ENCODE data around the gene MLLT10.

The MLLT10 gene

DNA sequence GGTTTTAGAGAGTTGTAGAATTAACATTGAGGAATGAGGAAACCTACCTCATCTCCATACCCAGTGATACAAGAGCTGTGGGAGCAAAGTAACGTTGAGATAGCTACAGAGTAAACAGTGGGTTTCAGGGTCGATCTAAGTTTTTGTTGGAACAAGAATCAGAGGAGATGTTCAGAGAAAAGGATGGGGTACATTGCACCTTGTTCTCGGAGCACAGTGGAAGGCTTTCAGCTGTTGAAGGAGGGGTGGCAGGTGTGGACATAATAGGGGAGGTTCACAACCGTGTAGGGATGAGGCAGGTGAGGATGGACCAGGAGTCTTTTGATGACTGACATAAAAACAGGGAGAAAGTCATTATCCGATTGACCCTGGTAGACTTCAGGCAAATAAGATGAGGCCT is 121.7 kb downstream of the MLLT10 start:
- Histone ChIP-seq H3K27ac (ENCODE audit: low read depth, low read length) (no peak overlapping the region), H3K4me1 (ENCODE audit: control insufficient read depth, insufficient read depth, low read length) (no peaks in the 10 kb centered on the region), H3K27me3 (ENCODE audit: control insufficient read depth, insufficient read depth, low read length) (no peaks in the 10 kb centered on the region), H3K4me3 (ENCODE audit: low read depth, low read length) (no peak overlapping the region), H3K36me3 (ENCODE audit: control insufficient read depth, insufficient read depth, low read length) (peaks cover 14% of the 10 kb centered on the region), H3K9ac (ENCODE audit: low read length) (no peak overlapping the region), H3K9me3 (ENCODE audit: control insufficient read depth, insufficient read depth, low read depth, low read length) (no peaks in the 10 kb centered on the region)

DNA sequence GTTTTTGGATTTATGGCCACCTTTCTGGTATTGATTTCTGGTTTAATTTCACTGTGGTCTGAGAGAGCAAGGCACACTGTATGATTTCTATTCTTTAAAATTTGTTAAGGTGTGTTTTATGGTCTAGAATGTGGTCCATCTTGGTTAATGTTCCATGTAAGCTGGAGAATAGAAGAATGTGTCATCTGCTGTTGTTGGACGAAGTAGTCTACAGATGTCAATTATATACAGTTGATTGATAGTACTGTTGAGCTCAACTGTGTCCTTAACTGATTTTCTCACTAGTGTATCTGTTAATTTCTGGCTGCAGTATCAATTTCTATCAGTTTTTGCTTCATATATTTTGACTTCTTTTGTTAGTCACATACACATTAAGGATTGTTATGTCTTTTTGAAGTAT is 127.1 kb downstream of the MLLT10 start:
- Histone ChIP-seq H3K9ac (ENCODE audit: low read length) (no peak overlapping the region), H3K36me3 (ENCODE audit: control insufficient read depth, insufficient read depth, low read length) (no peaks in the 10 kb centered on the region), H3K9me3 (ENCODE audit: control insufficient read depth, insufficient read depth, low read depth, low read length) (no peaks in the 10 kb centered on the region), H3K27ac (ENCODE audit: low read depth, low read length) (no peak overlapping the region), H3K4me3 (ENCODE audit: low read depth, low read length) (no peak overlapping the region), H3K27me3 (ENCODE audit: control insufficient read depth, insufficient read depth, low read length) (no peaks in the 10 kb centered on the region), H3K4me1 (ENCODE audit: control insufficient read depth, insufficient read depth, low read length) (peaks cover 13% of the 10 kb centered on the region; the same call in 1 of the 2 replicates)

DNA sequence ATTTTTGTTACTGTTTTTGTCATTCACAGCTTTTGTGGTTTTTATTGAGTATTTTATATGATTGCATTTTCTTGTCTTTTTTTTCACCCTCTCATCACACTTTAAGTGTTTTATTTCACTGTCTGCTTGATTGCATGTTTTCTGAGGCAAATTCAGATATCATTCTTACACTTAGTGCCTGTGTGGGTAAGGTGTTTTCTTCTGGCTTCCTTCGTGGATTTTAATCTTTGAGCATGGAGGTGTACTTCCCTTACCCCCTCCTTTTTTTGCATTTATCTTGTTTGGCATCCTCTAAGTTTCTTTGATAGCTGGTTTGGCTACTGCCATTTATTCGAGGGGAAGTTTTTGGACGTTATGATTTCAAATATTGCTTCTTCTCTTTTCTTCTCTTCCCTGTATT is 127.9 kb downstream of the MLLT10 start:
- Histone ChIP-seq H3K9me3 (ENCODE audit: control insufficient read depth, insufficient read depth, low read depth, low read length) (no peaks in the 10 kb centered on the region), H3K4me3 (ENCODE audit: low read depth, low read length) (no peak overlapping the region), H3K27me3 (ENCODE audit: control insufficient read depth, insufficient read depth, low read length) (no peaks in the 10 kb centered on the region), H3K9ac (ENCODE audit: low read length) (no peak overlapping the region), H3K36me3 (ENCODE audit: control insufficient read depth, insufficient read depth, low read length) (no peaks in the 10 kb centered on the region), H3K4me1 (ENCODE audit: control insufficient read depth, insufficient read depth, low read length) (peaks cover 13% of the 10 kb centered on the region), H3K27ac (ENCODE audit: low read depth, low read length) (no peak overlapping the region)

GRCh38 chr10:21662635-21663034 is 128.6 kb downstream of the MLLT10 start:
- Histone ChIP-seq H3K9ac (ENCODE audit: low read length) (no peak overlapping the region), H3K9me3 (ENCODE audit: control insufficient read depth, insufficient read depth, low read depth, low read length) (no peaks in the 10 kb centered on the region), H3K36me3 (ENCODE audit: control insufficient read depth, insufficient read depth, low read length) (no peaks in the 10 kb centered on the region), H3K4me1 (ENCODE audit: control insufficient read depth, insufficient read depth, low read length) (peaks cover 13% of the 10 kb centered on the region), H3K27me3 (ENCODE audit: control insufficient read depth, insufficient read depth, low read length) (no peaks in the 10 kb centered on the region), H3K4me3 (ENCODE audit: low read depth, low read length) (no peak overlapping the region), H3K27ac (ENCODE audit: low read depth, low read length) (peak overlapping the region; percentile 62)

DNA sequence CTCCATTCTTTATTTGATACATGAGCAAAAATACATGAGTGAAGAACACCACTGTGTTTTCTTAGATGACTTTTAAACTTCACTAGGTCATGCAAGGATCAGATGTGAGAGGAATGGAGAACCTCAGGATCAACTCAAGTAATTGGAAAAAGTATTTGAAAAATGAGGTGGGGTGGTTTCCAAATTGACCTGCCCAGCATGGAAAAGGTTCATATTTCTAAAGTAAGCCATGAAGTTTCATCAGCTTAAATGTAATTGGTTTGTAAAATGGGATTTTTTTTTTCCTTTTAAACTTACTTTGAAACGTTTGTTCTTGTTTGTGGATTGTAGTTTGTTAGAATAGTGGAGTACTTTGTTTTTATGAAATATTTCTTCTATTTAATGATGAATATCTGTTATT is 134.8 kb downstream of the MLLT10 start:
- Histone ChIP-seq H3K4me1 (ENCODE audit: control insufficient read depth, insufficient read depth, low read length) (peaks cover 4% of the 10 kb centered on the region; the same call in 1 of the 2 replicates), H3K27me3 (ENCODE audit: control insufficient read depth, insufficient read depth, low read length) (no peaks in the 10 kb centered on the region), H3K27ac (ENCODE audit: low read depth, low read length) (no peak overlapping the region), H3K36me3 (ENCODE audit: control insufficient read depth, insufficient read depth, low read length) (peaks cover 3% of the 10 kb centered on the region; the same call in 1 of the 2 replicates), H3K9ac (ENCODE audit: low read length) (no peak overlapping the region), H3K4me3 (ENCODE audit: low read depth, low read length) (no peak overlapping the region), H3K9me3 (ENCODE audit: control insufficient read depth, insufficient read depth, low read depth, low read length) (no peaks in the 10 kb centered on the region)

- Histone ChIP-seq H3K4me3 (ENCODE audit: low read depth, low read length) (no peak overlapping the region), H3K27me3 (ENCODE audit: control insufficient read depth, insufficient read depth, low read length) (no peaks in the 10 kb centered on the region), H3K36me3 (ENCODE audit: control insufficient read depth, insufficient read depth, low read length) (peaks cover 3% of the 10 kb centered on the region; the same call in 1 of the 2 replicates), H3K9me3 (ENCODE audit: control insufficient read depth, insufficient read depth, low read depth, low read length) (no peaks in the 10 kb centered on the region), H3K9ac (ENCODE audit: low read length) (no peak overlapping the region), H3K4me1 (ENCODE audit: control insufficient read depth, insufficient read depth, low read length) (no peaks in the 10 kb centered on the region; the same call in 1 of the 2 replicates), H3K27ac (ENCODE audit: low read depth, low read length) (no peak overlapping the region)
These were observed 136.4 kb downstream of the MLLT10 start for GRCh38 chr10:21670391-21670790.

DNA sequence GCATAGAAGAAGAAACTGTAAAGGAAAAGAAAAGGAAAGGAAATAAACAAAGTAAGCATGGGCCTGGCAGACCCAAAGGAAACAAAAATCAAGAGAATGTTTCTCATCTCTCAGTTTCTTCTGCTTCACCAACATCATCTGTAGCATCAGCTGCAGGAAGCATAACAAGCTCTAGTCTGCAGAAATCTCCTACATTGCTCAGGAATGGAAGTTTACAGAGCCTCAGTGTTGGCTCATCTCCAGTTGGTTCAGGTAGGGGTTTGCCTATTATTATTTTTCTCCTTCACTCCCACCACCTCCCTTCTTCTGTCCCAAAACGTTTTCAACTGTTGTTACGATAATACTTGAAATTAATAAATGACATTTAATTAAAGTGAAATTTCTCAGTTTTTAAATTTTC is 139.6 kb downstream of the MLLT10 start:
- no peaks in the 10 kb centered on the region for H3K4me1 ChIP-seq (ENCODE audit: control insufficient read depth, insufficient read depth, low read length)
- no peaks in the 10 kb centered on the region for H3K27me3 ChIP-seq (ENCODE audit: control insufficient read depth, insufficient read depth, low read length)
- peaks cover 3% of the 10 kb centered on the region; the same call in 1 of the 2 replicates for H3K36me3 ChIP-seq (ENCODE audit: control insufficient read depth, insufficient read depth, low read length)
- no peak overlapping the region for H3K4me3 ChIP-seq (ENCODE audit: low read depth, low read length)
- H3K9me3 ChIP-seq (ENCODE audit: control insufficient read depth, insufficient read depth, low read depth, low read length), result no peaks in the 10 kb centered on the region
- H3K9ac ChIP-seq (ENCODE audit: low read length), result no peak overlapping the region
- no peak overlapping the region for H3K27ac ChIP-seq (ENCODE audit: low read depth, low read length)

DNA sequence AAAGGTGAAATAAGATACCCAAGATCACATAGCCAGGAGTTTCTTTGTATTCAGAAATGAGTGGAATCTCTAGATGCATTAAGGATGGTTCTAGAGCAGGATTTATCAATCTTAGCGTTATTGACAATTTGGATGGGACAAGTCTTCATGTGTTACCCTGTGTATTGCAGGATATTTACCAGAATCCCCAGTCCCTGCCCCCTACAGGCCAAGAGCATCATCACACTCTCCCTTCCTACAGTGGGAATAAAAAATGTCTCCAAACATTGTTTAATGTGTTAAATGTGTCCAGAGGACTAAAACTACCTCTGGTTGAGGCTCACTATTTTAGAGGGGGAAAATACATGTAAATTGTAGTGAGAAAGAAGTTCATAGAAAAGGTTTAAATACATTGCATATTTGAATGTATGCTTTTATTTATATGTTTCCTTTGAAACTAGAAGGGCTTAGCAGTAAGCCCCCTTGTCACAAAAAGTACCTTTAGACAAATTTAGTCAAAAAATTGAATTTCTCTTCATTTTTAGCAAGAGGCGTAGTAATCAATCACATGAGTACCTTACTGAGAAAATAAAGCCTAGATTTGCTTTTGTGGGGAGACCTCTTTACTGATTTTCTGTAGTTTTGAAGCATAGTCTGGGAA is 141.2 kb downstream of the MLLT10 start:
- no peak overlapping the region for H3K4me3 ChIP-seq (ENCODE audit: low read depth, low read length)
- H3K27me3 ChIP-seq (ENCODE audit: control insufficient read depth, insufficient read depth, low read length), result no peaks in the 10 kb centered on the region
- no peak overlapping the region for H3K27ac ChIP-seq (ENCODE audit: low read depth, low read length)
- peaks cover 3% of the 10 kb centered on the region; the same call in 1 of the 2 replicates for H3K36me3 ChIP-seq (ENCODE audit: control insufficient read depth, insufficient read depth, low read length)
- H3K9ac ChIP-seq (ENCODE audit: low read length), result no peak overlapping the region
- no peaks in the 10 kb centered on the region for H3K4me1 ChIP-seq (ENCODE audit: control insufficient read depth, insufficient read depth, low read length)
- no peaks in the 10 kb centered on the region for H3K9me3 ChIP-seq (ENCODE audit: control insufficient read depth, insufficient read depth, low read depth, low read length)

DNA sequence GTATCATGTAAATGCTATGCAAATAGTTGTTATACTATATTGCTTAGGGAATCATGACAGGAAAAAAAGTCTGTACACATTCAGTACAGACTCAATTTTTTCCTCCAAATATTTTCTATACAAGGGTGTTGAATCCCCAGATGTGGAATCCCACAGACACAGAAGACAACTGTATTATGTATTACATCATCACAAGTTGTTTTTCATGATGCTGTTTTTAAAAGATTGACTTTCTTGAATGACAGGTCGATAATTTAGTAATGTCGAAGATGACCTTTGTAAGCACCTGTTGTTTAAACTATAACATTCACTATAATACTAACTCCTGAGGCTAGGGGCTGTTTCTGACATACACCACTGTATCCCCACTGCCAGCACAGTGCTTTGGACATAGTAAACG is 143.5 kb downstream of the MLLT10 start:
- Histone ChIP-seq H3K27ac (ENCODE audit: low read depth, low read length) (no peak overlapping the region), H3K36me3 (ENCODE audit: control insufficient read depth, insufficient read depth, low read length) (peaks cover 3% of the 10 kb centered on the region; the same call in 1 of the 2 replicates), H3K4me1 (ENCODE audit: control insufficient read depth, insufficient read depth, low read length) (no peaks in the 10 kb centered on the region), H3K9me3 (ENCODE audit: control insufficient read depth, insufficient read depth, low read depth, low read length) (no peaks in the 10 kb centered on the region), H3K9ac (ENCODE audit: low read length) (no peak overlapping the region), H3K27me3 (ENCODE audit: control insufficient read depth, insufficient read depth, low read length) (no peaks in the 10 kb centered on the region), H3K4me3 (ENCODE audit: low read depth, low read length) (no peak overlapping the region)

DNA sequence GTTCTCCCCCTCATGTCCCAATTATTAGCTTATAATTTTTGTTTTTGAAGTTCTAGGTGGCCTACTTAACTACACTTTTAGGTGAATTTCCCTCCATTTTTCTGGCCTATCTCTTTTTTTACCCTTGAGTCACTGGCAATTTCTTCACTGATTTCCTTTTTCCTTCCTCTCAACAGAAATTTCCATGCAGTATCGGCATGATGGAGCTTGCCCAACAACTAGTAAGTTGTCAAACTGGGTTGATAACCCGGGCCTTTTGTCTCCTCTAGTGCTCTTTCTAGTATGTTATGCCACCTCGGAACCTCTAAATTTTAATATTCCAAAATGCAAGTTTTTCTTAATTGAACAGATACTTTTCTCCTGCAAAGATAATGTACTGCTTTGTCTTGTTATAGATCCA is 147.1 kb downstream of the MLLT10 start:
- Histone ChIP-seq H3K27me3 (ENCODE audit: control insufficient read depth, insufficient read depth, low read length) (no peaks in the 10 kb centered on the region), H3K4me3 (ENCODE audit: low read depth, low read length) (no peak overlapping the region)

DNA sequence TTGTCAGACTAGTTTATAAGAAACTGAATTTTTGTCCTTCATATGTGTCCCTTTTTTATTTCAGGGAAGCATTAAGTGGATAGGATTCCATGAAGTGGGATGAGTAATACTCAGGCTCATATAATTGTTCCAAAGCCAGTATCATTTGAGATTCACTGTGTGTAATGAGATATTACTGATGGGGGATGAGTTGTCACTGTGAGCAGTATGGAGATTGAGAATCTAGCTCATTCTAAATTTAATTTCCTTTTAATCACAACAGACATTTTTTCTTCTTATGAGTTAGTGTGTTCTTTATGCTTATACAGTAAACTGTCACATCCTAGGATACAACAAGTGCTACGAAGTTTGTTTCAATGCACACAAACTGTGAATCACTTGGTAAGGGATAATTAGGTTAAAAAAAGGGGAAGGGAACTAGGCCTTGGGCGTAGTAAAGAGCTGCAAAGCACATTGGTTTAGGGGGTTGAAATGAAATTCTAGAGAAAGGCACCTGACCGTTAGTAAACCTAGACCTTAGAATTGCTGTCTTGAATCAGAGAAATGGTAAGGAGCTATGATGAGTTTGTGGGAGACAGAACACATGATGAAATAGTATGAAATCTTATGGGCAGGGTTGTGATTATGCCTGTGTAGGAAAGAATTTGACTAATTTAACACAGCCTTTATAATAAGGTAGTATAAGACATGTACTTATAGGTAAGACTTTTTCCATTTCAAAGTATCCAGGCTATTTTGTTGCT is 153.4 kb downstream of the MLLT10 start:
- Histone ChIP-seq H3K27ac (ENCODE audit: low read depth, low read length) (no peak overlapping the region), H3K9ac (ENCODE audit: low read length) (no peak overlapping the region), H3K9me3 (ENCODE audit: control insufficient read depth, insufficient read depth, low read depth, low read length) (no peaks in the 10 kb centered on the region), H3K4me1 (ENCODE audit: control insufficient read depth, insufficient read depth, low read length) (no peaks in the 10 kb centered on the region), H3K36me3 (ENCODE audit: control insufficient read depth, insufficient read depth, low read length) (0 out of 2 replicates have a peak, but pooled peaks cover 2% of the 10 kb centered on the region), H3K27me3 (ENCODE audit: control insufficient read depth, insufficient read depth, low read length) (no peaks in the 10 kb centered on the region), H3K4me3 (ENCODE audit: low read depth, low read length) (no peak overlapping the region)

More for the DNA sequence above, 147.1 kb downstream of the MLLT10 start:
- H3K4me1 ChIP-seq (ENCODE audit: control insufficient read depth, insufficient read depth, low read length), result no peaks in the 10 kb centered on the region
- peak overlapping the region; percentile 26; the same call in 1 of the 2 replicates for H3K27ac ChIP-seq (ENCODE audit: low read depth, low read length)
- no peaks in the 10 kb centered on the region; the same call in 1 of the 2 replicates for H3K36me3 ChIP-seq (ENCODE audit: control insufficient read depth, insufficient read depth, low read length)
- no peak overlapping the region for H3K9ac ChIP-seq (ENCODE audit: low read length)
- no peaks in the 10 kb centered on the region for H3K9me3 ChIP-seq (ENCODE audit: control insufficient read depth, insufficient read depth, low read depth, low read length)
